ENCODE data around the gene MED13. TPM values are rescaled to one million over a fixed set of nuclear protein-coding genes. Genes with fewer than 3 reads are reported as not detected.
"Not testable (repeated sequence)": the region's sequence is repeated elsewhere in the genome, so short reads cannot be mapped to it uniquely, and the experiment has no call there.

The MED13 gene
- total and polyA plus RNA-seq, 9 donors: 15.9 to 40.6 (median 27.1) TPM

DNA sequence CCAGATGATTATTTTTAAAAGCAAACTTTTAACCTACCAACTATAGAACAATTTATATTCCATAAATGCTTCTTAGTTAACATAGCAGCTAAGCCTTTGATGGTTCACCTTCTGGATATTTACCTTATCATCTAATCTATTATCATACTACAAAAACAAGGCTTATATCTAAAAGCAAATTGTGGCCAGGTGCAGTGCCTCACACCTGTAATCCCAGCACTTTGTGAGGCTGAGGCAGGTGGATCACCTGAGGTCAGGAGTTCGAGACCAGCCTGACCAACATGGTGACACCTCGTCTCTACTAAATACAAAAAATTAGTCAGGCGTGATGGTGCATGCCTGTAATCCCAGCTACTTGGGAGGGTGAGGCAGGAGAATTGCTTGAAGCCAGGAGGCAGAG lies 61.9 kb downstream of the MED13 start:
- H3K36me3 ChIP-seq (ENCODE audit: control insufficient read depth, insufficient read depth, low read length); H3K27me3 ChIP-seq (ENCODE audit: control insufficient read depth, insufficient read depth, low read length); H3K4me3 ChIP-seq (ENCODE audit: low read length); H3K27ac ChIP-seq (ENCODE audit: low read length); H3K4me1 ChIP-seq (ENCODE audit: control insufficient read depth, insufficient read depth, low read length); H3K9me3 ChIP-seq (replicated peaks; ENCODE audit: control insufficient read depth, low read depth, low read length); DNase-seq: not testable (repeated sequence)
- WGBS (ENCODE audit: insufficient coverage): no CpG with 5 or more reads among the region's 3 CpGs

DNA sequence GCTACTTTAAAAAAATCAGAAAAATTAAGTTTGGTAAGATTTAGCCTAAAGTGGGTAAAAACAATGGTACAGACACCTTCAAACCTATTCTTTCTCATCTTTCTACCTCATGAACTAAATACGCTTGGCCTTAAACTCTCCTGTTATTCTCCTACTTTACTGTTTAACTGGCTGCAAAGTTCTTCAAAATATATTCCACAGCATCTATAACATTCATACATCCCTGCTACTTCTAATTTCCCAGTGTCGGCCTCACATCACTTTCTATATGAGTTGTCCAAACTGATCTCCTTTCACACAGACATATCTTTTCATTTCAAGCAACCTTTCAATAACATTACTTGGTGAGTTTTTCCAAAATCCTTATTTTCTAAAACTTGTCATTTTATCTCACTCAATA lies 64.0 kb downstream of the MED13 start:
- Histone ChIP-seq H3K27ac (ENCODE audit: low read length) (no peak overlapping the region), H3K9me3 (replicated peaks; ENCODE audit: control insufficient read depth, low read depth, low read length) (no peaks in the 10 kb centered on the region), H3K36me3 (ENCODE audit: control insufficient read depth, insufficient read depth, low read length) (peaks cover 3% of the 10 kb centered on the region), H3K27me3 (ENCODE audit: control insufficient read depth, insufficient read depth, low read length) (no peaks in the 10 kb centered on the region), H3K4me1 (ENCODE audit: control insufficient read depth, insufficient read depth, low read length) (no peaks in the 10 kb centered on the region), H3K4me3 (ENCODE audit: low read length) (no peak overlapping the region)
- 86% methylated on average over 2 of the region's 2 CpGs for WGBS (ENCODE audit: insufficient coverage)
- no peak for DNase-seq

DNA sequence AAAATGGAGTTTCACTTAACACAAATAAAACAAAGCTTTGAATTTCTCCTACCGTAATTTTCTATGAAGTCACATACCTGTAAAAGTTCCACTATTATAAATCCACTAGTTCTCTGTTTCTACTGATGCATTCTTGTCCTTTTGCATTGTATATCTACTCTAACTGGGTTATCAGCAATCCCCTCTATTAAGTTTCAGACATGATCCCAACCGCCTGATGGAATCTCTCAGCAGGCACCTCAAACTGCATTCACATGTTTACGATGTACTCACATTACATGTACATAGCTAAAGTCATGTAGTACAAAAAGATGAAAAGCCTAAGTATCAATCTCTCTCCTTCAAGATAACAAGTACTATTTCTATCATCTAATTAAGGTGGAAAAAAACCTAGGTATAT lies 64.9 kb downstream of the MED13 start:
- Histone ChIP-seq H3K27ac (ENCODE audit: low read length) (no peak overlapping the region), H3K27me3 (ENCODE audit: control insufficient read depth, insufficient read depth, low read length) (no peaks in the 10 kb centered on the region), H3K9me3 (replicated peaks; ENCODE audit: control insufficient read depth, low read depth, low read length) (no peaks in the 10 kb centered on the region), H3K4me1 (ENCODE audit: control insufficient read depth, insufficient read depth, low read length) (no peaks in the 10 kb centered on the region), H3K4me3 (ENCODE audit: low read length) (no peak overlapping the region), H3K36me3 (ENCODE audit: control insufficient read depth, insufficient read depth, low read length) (no peaks in the 10 kb centered on the region)
- 100% methylated on average over 1 of the region's 3 CpGs for WGBS (ENCODE audit: insufficient coverage)
- no peak for DNase-seq

DNA sequence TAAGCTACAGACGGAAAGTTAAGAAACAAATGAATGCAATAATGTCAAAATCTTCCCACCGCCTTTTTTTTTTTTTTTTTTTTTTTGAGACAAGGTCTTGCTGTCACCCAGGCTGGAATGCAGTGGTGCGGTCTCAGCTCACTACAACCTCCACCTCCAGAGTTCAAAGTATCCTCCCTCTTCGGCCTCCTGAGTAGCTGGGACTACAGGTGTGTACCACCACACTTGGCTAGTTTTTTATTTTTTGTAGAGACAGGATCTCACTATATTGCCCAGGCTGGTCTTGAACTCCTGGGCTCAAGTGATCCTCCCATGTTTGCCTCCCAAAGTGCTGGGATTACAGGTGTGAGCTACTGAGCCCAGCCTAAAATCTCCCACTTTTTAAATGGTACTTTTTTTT lies 66.5 kb downstream of the MED13 start:
- no CpG with 5 or more reads among the region's 4 CpGs for WGBS (ENCODE audit: insufficient coverage)
- not testable (repeated sequence) for H3K27ac ChIP-seq (ENCODE audit: low read length); DNase-seq; H3K4me3 ChIP-seq (ENCODE audit: low read length); H3K27me3 ChIP-seq (ENCODE audit: control insufficient read depth, insufficient read depth, low read length); H3K4me1 ChIP-seq (ENCODE audit: control insufficient read depth, insufficient read depth, low read length); H3K9me3 ChIP-seq (replicated peaks; ENCODE audit: control insufficient read depth, low read depth, low read length); H3K36me3 ChIP-seq (ENCODE audit: control insufficient read depth, insufficient read depth, low read length)

DNA sequence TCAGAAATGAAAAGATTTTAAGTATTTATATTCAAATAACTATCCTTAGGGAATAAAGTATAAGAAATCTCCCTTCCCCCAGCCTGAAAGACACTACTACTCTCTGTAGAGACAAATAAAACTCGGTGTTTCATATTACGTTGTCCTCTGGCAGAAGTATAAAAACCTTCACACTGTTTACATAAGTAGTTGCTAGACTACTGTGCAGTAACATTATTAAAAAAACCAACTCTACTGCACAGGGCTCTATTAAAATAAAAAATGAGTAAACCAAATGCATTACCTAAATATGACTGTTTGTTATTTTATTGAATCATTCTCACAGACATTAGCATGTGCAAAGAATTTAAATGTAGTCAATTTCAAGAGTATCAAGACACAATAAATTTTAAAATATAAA lies 67.4 kb downstream of the MED13 start:
- Histone ChIP-seq H3K36me3 (ENCODE audit: control insufficient read depth, insufficient read depth, low read length) (peaks cover 3% of the 10 kb centered on the region), H3K4me1 (ENCODE audit: control insufficient read depth, insufficient read depth, low read length) (no peaks in the 10 kb centered on the region), H3K27me3 (ENCODE audit: control insufficient read depth, insufficient read depth, low read length) (no peaks in the 10 kb centered on the region), H3K27ac (ENCODE audit: low read length) (no peak overlapping the region), H3K4me3 (ENCODE audit: low read length) (no peak overlapping the region), H3K9me3 (replicated peaks; ENCODE audit: control insufficient read depth, low read depth, low read length) (no peaks in the 10 kb centered on the region)
- DNase-seq: peak; percentile 69
- WGBS (ENCODE audit: insufficient coverage): no CpG with 5 or more reads among the region's 2 CpGs

DNA sequence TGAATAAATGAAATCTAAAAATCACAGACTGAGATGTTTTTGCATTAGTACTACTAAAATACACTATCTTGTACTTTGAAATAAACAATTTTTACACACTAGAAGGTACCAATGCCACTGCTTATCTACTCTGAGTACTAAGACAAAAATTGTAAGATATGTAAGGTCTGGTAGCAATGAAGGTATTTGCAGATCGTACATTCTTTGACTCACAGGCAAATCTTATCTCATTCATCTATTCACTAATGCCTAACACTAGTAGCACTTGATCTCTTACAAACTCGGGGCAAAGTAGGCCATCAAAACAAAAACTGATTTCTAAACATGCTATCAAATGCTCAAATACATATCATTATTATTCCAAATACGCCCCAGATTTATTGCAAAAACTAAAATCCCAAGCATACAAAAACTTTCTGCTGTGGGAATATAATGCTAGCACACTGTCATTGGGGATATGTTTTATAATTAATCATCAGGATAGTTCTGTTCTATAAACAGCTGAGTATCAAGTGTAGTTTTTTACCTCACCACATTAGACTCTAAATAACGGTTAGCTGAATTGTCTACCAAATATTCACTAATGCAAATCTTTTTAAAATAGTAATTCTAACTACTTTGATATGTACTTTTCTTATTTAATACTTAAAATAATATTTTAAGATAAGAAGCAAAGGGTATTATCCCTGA lies 68.0 kb downstream of the MED13 start:
- peaks cover 3% of the 10 kb centered on the region for H3K36me3 ChIP-seq (ENCODE audit: control insufficient read depth, insufficient read depth, low read length)

DNA sequence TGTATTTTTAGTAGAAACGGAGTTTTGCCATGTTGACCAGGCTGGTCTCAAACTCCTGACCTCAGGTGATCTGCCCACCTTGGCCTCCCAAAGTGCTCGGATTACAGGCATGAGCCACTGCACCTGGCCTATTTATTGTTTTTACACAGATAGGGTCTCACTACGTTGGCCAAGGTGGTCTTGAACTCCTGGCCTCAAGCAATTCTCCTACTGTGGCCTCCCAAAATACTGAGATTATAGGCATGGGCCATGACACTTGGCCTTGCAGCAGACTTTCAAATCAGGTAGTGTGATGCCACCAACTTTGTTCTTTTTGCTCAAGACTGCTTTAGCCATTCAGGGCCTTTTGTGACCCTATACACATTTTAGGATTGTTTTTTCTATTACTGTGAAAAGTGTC lies 75.6 kb downstream of the MED13 start:
- Histone ChIP-seq H3K4me1 (ENCODE audit: control insufficient read depth, insufficient read depth, low read length) (no peaks in the 10 kb centered on the region), H3K36me3 (ENCODE audit: control insufficient read depth, insufficient read depth, low read length) (peaks cover 21% of the 10 kb centered on the region), H3K4me3 (ENCODE audit: low read length) (no peak overlapping the region), H3K27me3 (ENCODE audit: control insufficient read depth, insufficient read depth, low read length) (no peaks in the 10 kb centered on the region), H3K27ac (ENCODE audit: low read length) (no peak overlapping the region), H3K9me3 (replicated peaks; ENCODE audit: control insufficient read depth, low read depth, low read length) (no peaks in the 10 kb centered on the region)
- WGBS (ENCODE audit: insufficient coverage): 87% methylated on average over 3 of the region's 3 CpGs
- no peak for DNase-seq

More for the DNA sequence above, 68.0 kb downstream of the MED13 start:
- no peaks in the 10 kb centered on the region for H3K9me3 ChIP-seq (replicated peaks; ENCODE audit: control insufficient read depth, low read depth, low read length)
- WGBS (ENCODE audit: insufficient coverage): no CpG with 5 or more reads among the region's 4 CpGs
- DNase-seq: no peak
- H3K27me3 ChIP-seq (ENCODE audit: control insufficient read depth, insufficient read depth, low read length): no peaks in the 10 kb centered on the region
- H3K27ac ChIP-seq (ENCODE audit: low read length): no peak overlapping the region
- H3K4me1 ChIP-seq (ENCODE audit: control insufficient read depth, insufficient read depth, low read length): no peaks in the 10 kb centered on the region
- H3K4me3 ChIP-seq (ENCODE audit: low read length): no peak overlapping the region

DNA sequence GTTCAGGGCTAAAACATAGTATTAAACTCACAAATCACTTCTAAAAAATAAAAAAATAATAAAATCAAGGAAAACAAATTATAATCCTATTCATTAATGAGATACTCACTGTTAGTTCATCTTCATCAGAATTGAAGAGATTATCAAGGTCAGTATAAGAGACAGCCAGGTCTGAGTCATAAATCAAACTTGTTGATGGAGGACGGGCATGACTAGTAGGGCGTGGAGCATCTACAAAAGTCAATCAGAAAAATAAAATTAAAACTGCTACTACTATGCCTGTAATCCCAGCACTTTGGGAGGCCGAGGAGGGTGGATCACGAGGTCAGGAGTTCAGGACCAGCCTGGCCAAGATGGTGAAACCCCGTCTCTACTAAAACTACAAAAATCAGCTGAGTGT lies 78.2 kb downstream of the MED13 start:
- Histone ChIP-seq H3K36me3 (ENCODE audit: control insufficient read depth, insufficient read depth, low read length) (peaks cover 32% of the 10 kb centered on the region), H3K27me3 (ENCODE audit: control insufficient read depth, insufficient read depth, low read length) (no peaks in the 10 kb centered on the region), H3K27ac (ENCODE audit: low read length) (no peak overlapping the region), H3K4me3 (ENCODE audit: low read length) (no peak overlapping the region), H3K4me1 (ENCODE audit: control insufficient read depth, insufficient read depth, low read length) (no peaks in the 10 kb centered on the region), H3K9me3 (replicated peaks; ENCODE audit: control insufficient read depth, low read depth, low read length) (no peaks in the 10 kb centered on the region)
- no CpG with 5 or more reads among the region's 5 CpGs for WGBS (ENCODE audit: insufficient coverage)
- no peak for DNase-seq

DNA sequence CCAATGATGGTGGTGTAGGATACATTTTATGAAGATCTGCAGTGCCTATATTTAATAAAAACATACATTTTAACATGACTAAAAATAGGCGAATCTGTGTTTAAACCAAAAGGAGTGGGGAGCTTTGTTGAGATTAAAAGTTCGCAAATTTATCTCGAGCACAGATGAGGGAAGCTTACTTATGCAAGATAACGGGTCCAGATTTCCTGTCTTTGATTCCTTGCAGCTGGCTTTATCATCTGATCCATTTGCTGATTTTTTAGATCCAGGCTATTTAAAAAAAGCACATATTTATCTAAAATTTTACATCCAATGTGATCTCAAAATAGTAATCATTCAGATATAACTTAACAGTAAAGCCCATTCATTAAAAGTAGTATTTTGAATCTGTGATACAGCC lies 80.3 kb downstream of the MED13 start:
- H3K4me3 ChIP-seq (ENCODE audit: low read length): no peak overlapping the region
- no peak overlapping the region for H3K27ac ChIP-seq (ENCODE audit: low read length)
- H3K9me3 ChIP-seq (replicated peaks; ENCODE audit: control insufficient read depth, low read depth, low read length): no peaks in the 10 kb centered on the region
- 90% methylated on average over 2 of the region's 4 CpGs for WGBS (ENCODE audit: insufficient coverage)
- H3K4me1 ChIP-seq (ENCODE audit: control insufficient read depth, insufficient read depth, low read length): no peaks in the 10 kb centered on the region
- DNase-seq: no peak
- H3K36me3 ChIP-seq (ENCODE audit: control insufficient read depth, insufficient read depth, low read length): peaks cover 31% of the 10 kb centered on the region
- H3K27me3 ChIP-seq (ENCODE audit: control insufficient read depth, insufficient read depth, low read length): no peaks in the 10 kb centered on the region

DNA sequence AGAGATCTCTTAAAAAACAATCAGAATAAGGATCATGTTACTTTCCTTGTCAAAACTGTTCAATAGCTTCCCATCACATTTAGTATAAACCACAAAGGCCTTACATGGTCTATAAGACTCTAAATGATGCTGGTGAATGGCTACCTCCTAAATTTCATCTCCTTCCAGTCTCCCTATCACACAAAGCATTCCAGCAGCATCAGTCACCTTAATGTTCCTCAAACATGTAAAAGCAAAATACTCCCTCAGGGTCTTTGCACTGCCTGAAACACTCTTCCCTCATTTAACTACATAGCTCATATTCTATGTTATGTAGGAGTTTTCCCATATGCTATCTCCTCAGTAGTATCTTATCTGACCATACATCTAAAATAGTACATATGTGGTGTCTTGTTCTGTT lies 83.8 kb downstream of the MED13 start:
- Histone ChIP-seq H3K9me3 (replicated peaks; ENCODE audit: control insufficient read depth, low read depth, low read length) (no peaks in the 10 kb centered on the region), H3K27me3 (ENCODE audit: control insufficient read depth, insufficient read depth, low read length) (no peaks in the 10 kb centered on the region), H3K36me3 (ENCODE audit: control insufficient read depth, insufficient read depth, low read length) (peaks cover 24% of the 10 kb centered on the region), H3K27ac (ENCODE audit: low read length) (no peak overlapping the region), H3K4me1 (ENCODE audit: control insufficient read depth, insufficient read depth, low read length) (no peaks in the 10 kb centered on the region), H3K4me3 (ENCODE audit: low read length) (no peak overlapping the region)
- DNase-seq: no peak

DNA sequence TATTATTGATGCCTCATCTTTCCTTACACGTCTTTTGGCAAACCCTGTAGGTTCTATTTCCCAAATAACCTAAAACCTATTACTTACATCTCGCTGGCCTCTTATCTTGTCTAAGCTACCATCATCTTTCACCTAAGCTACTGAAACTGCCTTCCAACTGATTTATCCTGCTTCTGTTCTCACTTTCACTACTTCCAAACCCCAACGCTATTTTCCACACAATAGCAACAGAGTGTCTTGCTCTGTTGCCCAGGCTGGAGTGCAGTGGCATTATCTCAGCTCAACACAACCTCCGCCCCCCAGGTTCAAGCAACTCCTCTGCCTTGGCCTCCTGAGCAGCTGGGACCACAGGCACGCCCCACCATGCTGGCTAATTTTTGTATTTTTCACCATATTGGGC lies 84.5 kb downstream of the MED13 start:
- WGBS (ENCODE audit: insufficient coverage): 95% methylated on average over 5 of the region's 5 CpGs
- H3K9me3 ChIP-seq (replicated peaks; ENCODE audit: control insufficient read depth, low read depth, low read length): no peaks in the 10 kb centered on the region
- no peak overlapping the region for H3K4me3 ChIP-seq (ENCODE audit: low read length)
- H3K4me1 ChIP-seq (ENCODE audit: control insufficient read depth, insufficient read depth, low read length): no peaks in the 10 kb centered on the region
- DNase-seq: no peak
- H3K36me3 ChIP-seq (ENCODE audit: control insufficient read depth, insufficient read depth, low read length): peaks cover 24% of the 10 kb centered on the region
- H3K27me3 ChIP-seq (ENCODE audit: control insufficient read depth, insufficient read depth, low read length): no peaks in the 10 kb centered on the region
- no peak overlapping the region for H3K27ac ChIP-seq (ENCODE audit: low read length)
